Measurements from ENCODE around the gene IFIT5. TPM values are rescaled to one million over a fixed set of nuclear protein-coding genes. Genes with fewer than 3 reads are reported as not detected.

The IFIT5 gene
- total and polyA plus RNA-seq, 11 donors, result 5.4 to 21.0 (median 10.2) TPM

DNA sequence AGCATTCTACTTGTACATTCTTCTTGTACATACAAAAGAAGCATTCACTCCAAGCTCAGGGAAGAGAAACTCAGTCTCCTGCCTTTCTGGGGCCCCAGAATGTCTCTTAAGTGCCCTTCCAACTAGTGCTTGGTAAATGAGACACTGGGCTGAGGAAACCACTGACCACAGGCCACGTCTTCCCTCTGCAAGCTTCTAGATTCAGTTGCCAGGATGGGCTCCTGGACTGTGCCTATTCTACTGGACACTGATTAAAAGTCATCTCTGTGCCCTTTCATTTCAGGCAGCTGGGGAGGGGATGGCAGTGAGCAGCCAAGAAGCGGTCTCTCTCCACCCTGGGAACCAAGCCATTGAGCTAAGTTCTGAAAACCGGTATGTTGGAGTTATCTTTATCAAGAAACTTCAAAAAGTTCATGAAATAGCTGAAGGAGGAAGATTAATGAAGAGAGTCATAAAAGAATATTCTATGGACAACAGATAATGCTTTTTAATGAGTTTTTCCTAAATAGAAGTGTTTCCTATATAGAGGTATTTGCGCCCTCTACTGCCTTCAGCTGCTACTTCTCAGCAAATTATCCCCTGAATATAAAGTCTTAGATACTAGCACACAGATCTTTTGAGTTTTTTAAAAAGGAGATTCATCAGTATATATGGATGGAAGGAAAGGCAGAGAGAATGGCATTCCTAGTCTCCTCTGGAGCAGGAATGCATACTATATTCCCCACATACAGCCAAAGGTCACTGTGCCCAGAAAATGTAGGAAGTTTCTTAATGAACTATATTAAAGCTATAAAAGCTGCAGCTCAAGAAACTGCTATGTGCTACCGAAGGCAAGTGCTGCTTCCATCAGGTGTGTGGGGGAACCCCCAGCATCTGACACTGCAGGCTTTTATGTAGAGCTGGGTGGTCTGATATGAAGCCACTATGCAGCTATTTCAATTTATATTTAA lies 44.9 kb upstream of the IFIT5 start:
- 56 to 64% (median 62%) methylated on average over 5 of the region's 5 CpGs for WGBS, 4 donors
- H3K9me3 ChIP-seq, result no peaks in the 10 kb centered on the region
- no peak overlapping the region for H3K4me3 ChIP-seq
- ATAC-seq (peak; percentile 9 to 58 (median 32)), DNase-seq (no peak)
- TF ChIP-seq, protein P1, sequence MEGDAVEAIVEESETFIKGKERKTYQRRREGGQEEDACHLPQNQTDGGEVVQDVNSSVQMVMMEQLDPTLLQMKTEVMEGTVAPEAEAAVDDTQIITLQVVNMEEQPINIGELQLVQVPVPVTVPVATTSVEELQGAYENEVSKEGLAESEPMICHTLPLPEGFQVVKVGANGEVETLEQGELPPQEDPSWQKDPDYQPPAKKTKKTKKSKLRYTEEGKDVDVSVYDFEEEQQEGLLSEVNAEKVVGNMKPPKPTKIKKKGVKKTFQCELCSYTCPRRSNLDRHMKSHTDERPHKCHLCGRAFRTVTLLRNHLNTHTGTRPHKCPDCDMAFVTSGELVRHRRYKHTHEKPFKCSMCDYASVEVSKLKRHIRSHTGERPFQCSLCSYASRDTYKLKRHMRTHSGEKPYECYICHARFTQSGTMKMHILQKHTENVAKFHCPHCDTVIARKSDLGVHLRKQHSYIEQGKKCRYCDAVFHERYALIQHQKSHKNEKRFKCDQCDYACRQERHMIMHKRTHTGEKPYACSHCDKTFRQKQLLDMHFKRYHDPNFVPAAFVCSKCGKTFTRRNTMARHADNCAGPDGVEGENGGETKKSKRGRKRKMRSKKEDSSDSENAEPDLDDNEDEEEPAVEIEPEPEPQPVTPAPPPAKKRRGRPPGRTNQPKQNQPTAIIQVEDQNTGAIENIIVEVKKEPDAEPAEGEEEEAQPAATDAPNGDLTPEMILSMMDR (IDR thresholded peaks at IDR 0.05), result peak in 11 of 12 donors; percentile 23 to 69 (median 52)
- no peak for TF ChIP-seq POLR2A (IDR thresholded peaks at IDR 0.05)
- peak overlapping the region in 2 of 12 donors; percentile 39 to 44 for H3K27ac ChIP-seq
- no peaks in the 10 kb centered on the region for H3K36me3 ChIP-seq
- H3K4me1 ChIP-seq, result peaks cover 6 to 42% (median 23%) of the 10 kb centered on the region in 12 donors
- no peaks in the 10 kb centered on the region for H3K27me3 ChIP-seq
- intact Hi-C loops (cut with DNase I), result loop anchor here in 1 of 10 donors (5.0 kb wide), 1 partner anchor 42 kb away; the partner anchor contains the start of gene IFIT3

- H3K4me3 ChIP-seq, result no peak overlapping the region
- H3K27ac ChIP-seq, result no peak overlapping the region
- intact Hi-C loops (cut with DNase I), result loop anchor here in 1 of 10 donors (5.0 kb wide), 1 partner anchor 44 kb away; the partner anchor contains the start of gene IFIT3
- ATAC-seq (no peak), DNase-seq (no peak)
- H3K27me3 ChIP-seq, result no peaks in the 10 kb centered on the region
- H3K4me1 ChIP-seq, result peaks cover 6 to 50% (median 32%) of the 10 kb centered on the region in 12 donors
- TF ChIP-seq POLR2A (IDR thresholded peaks at IDR 0.05), result no peak
- TF ChIP-seq, protein P1 (IDR thresholded peaks at IDR 0.05), result no peak
- no peaks in the 10 kb centered on the region for H3K36me3 ChIP-seq
- no peaks in the 10 kb centered on the region for H3K9me3 ChIP-seq
Measured at GRCh38 chr10:89371079-89371478, 43.3 kb upstream of the IFIT5 start.

DNA sequence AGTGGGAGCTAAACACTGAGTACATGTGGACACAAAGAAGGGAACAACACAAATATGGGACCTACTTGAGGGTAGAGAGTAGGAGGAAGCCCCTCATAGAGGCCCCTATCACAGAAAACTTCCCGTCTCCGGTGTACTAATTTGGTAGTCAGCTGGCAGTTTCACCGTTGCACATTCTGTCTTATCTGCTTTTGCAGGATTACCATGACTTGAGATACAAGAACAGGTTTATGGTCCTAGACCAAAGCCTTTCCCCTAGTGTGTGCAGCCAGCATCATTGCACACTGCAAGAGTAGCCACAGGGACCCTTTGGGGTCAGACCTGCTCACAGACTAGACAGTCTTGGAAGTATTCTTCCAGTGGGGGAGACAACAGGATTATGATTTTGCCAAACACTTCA lies 42.4 kb upstream of the IFIT5 start:
- intact Hi-C loops (cut with DNase I), result loop anchor here in 1 of 10 donors (5.0 kb wide), 1 partner anchor 45 kb away; the partner anchor contains the start of gene IFIT3
- no peaks in the 10 kb centered on the region for H3K27me3 ChIP-seq
- TF ChIP-seq POLR2A (IDR thresholded peaks at IDR 0.05), result no peak
- TF ChIP-seq, protein P1 (IDR thresholded peaks at IDR 0.05), result no peak
- H3K9me3 ChIP-seq, result no peaks in the 10 kb centered on the region
- no peak for ATAC-seq
- peaks cover 6 to 49% (median 32%) of the 10 kb centered on the region in 12 donors for H3K4me1 ChIP-seq
- 43 to 56% (median 51%) methylated on average over 3 of the region's 3 CpGs for WGBS, 4 donors
- no peak overlapping the region for H3K4me3 ChIP-seq
- no peaks in the 10 kb centered on the region for H3K36me3 ChIP-seq
- no peak overlapping the region for H3K27ac ChIP-seq
- DNase-seq, result no peak

Measured in heart left ventricle (tissue), 16 donors.